Neural cell (in vitro differentiated cells): Measurements from ENCODE around the gene FIBCD1. TPM values are rescaled to one million over a fixed set of nuclear protein-coding genes. Genes with fewer than 3 reads are reported as not detected.

Source experiments
- H2AFZ ChIP-seq: fragments of 200-600, 300-800 bp; sonication (generic), shearing (Covaris generic); 2 replicates; pipeline ENCODE4 v1.6.0; 2014; ENCODE audit warnings: low read depth, mild to moderate bottlenecking, antibody characterized with exemption, low read length, moderate library complexity
- H3F3A ChIP-seq: fragments of 200-600 bp; shearing (Covaris generic); 2 replicates; pipeline ENCODE4 v1.6.1; 2016; ENCODE audit warnings: mild to moderate bottlenecking, moderate library complexity, mixed read lengths, antibody characterized with exemption, low read length; ENCODE audit not compliant: insufficient read depth, poor library complexity, severe bottlenecking
- H3K27ac ChIP-seq: fragments of 200-600, 300-800 bp; sonication (generic), shearing (Covaris generic); 2 replicates; pipeline ENCODE4 v1.5.1; 2014; ENCODE audit warnings: mild to moderate bottlenecking, low read length, moderate library complexity
- H3K27me3 ChIP-seq: fragments of 300-800, 200-600 bp; sonication (generic), shearing (Covaris generic); 2 replicates; pipeline ENCODE4 v1.6.0; 2014; ENCODE audit warnings: mild to moderate bottlenecking, low read depth, low read length, moderate library complexity; ENCODE audit not compliant: insufficient read depth
- H3K36me3 ChIP-seq: fragments of 300-800, 200-600 bp; sonication (generic), shearing (Covaris generic); 2 replicates; pipeline ENCODE4 v1.5.1; 2014; ENCODE audit warnings: mild to moderate bottlenecking, antibody characterized with exemption, low read length, moderate library complexity; ENCODE audit not compliant: insufficient read depth
- H3K4me2 ChIP-seq: fragments of 300-800, 200-600 bp; sonication (generic), shearing (Covaris generic); 2 replicates; pipeline ENCODE4 v1.6.0; 2014; ENCODE audit warnings: mild to moderate bottlenecking, low read length
- H3K4me3 ChIP-seq: fragments of 300-800, 200-600 bp; sonication (generic), shearing (Covaris generic); 2 replicates; pipeline ENCODE4 v1.5.1; 2014; ENCODE audit warnings: mild to moderate bottlenecking, low read length, moderate library complexity
- H3K79me2 ChIP-seq: fragments of 200-600 bp; shearing (Covaris generic); replicated peaks from 2 replicates; pipeline ENCODE4 v1.6.0; 2014; ENCODE audit warnings: mild to moderate bottlenecking, low read length, moderate library complexity; ENCODE audit not compliant: insufficient read depth
- H3K9ac ChIP-seq: fragments of 300-800, 200-600 bp; sonication (generic), shearing (Covaris generic); 2 replicates; pipeline ENCODE4 v1.6.1; 2016; ENCODE audit warnings: mild to moderate bottlenecking, low read length, mixed read lengths
- H3K9me2 ChIP-seq: fragments of 200-600 bp; shearing (Covaris generic); 2 replicates; pipeline ENCODE4 v1.6.1; 2016; ENCODE audit warnings: mild to moderate bottlenecking, low read length, mixed read lengths; ENCODE audit not compliant: insufficient read depth
- H3K9me3 ChIP-seq: fragments of 200-600, 300-800 bp; sonication (generic), shearing (Covaris generic); 2 replicates; pipeline ENCODE4 v1.6.1; 2016; ENCODE audit warnings: mild to moderate bottlenecking, mixed run types, low read length, moderate library complexity, mixed read lengths
- H4K20me1 ChIP-seq: fragments of 200-600 bp; shearing (Covaris generic); 2 replicates; pipeline ENCODE4 v1.6.1; 2016; ENCODE audit warnings: mild to moderate bottlenecking, mixed run types; ENCODE audit not compliant: insufficient read depth
- EP300 ChIP-seq: fragments of 450-650 bp; conservative IDR thresholded peaks from 2 replicates; pipeline ENCODE4 v1.6.1; 2014; ENCODE audit warnings: antibody characterized with exemption, mild to moderate bottlenecking, moderate library complexity; ENCODE audit not compliant: poor library complexity, severe bottlenecking
- EZH2 ChIP-seq: fragments of 200-600, 300-800 bp; shearing (Covaris generic), sonication (generic); IDR thresholded peaks from 2 replicates; pipeline ENCODE4 v1.6.1; 2014; ENCODE audit warnings: antibody characterized with exemption, low read length, borderline replicate concordance, mild to moderate bottlenecking; ENCODE audit not compliant: insufficient read depth, poor library complexity, severe bottlenecking
- MXI1 ChIP-seq: fragments of 450-650 bp; conservative IDR thresholded peaks from 2 replicates; pipeline ENCODE4 v1.6.1; 2014; ENCODE audit warnings: antibody characterized with exemption, mild to moderate bottlenecking; ENCODE audit not compliant: poor library complexity, severe bottlenecking
- POLR2AphosphoS5 ChIP-seq: IDR thresholded peaks from 2 replicates; pipeline ENCODE4 v1.6.1; 2012
- RAD21 ChIP-seq: fragments of 450-650 bp; conservative IDR thresholded peaks from 2 replicates; pipeline ENCODE4 v1.6.1; 2014; ENCODE audit warnings: antibody characterized with exemption, mild to moderate bottlenecking, moderate library complexity
- REST ChIP-seq: IDR thresholded peaks from 2 replicates; pipeline ENCODE4 v1.6.1; 2012; ENCODE audit warnings: borderline replicate concordance
- SMC3 ChIP-seq: fragments of 450-650 bp; conservative IDR thresholded peaks from 2 replicates; pipeline ENCODE4 v1.6.1; 2014; ENCODE audit warnings: antibody characterized with exemption, mild to moderate bottlenecking, moderate library complexity; ENCODE audit not compliant: poor library complexity
- TAF1 ChIP-seq: IDR thresholded peaks from 2 replicates; pipeline ENCODE4 v1.6.1; 2012; ENCODE audit warnings: low read depth
- polyA plus RNA-seq: library from polyadenylated mRNA; depleted of rRNA; stranded (reverse); fragments of >200 nt; gene quantifications from 2 replicates; pipeline ENCODE4 v1.2.3, GENCODE V29; 2014
- TF ChIP-seq, protein P1 (sequence below): fragments of 450-650 bp; IDR thresholded peaks from 2 replicates; pipeline ENCODE4 v1.5.1; 2014; ENCODE audit warnings: antibody characterized with exemption, mild to moderate bottlenecking, moderate library complexity; ENCODE audit not compliant: poor library complexity, severe bottlenecking

The FIBCD1 gene
- polyA plus RNA-seq, 1 donor from 2014 or later: 2.7 TPM

- H3K4me2 ChIP-seq: no peak overlapping the region
- H3K27ac ChIP-seq: no peak overlapping the region
- H3K9me2 ChIP-seq: no peaks in the 10 kb centered on the region
- no peak overlapping the region for H3K9ac ChIP-seq
- peaks cover under 1% of the 10 kb centered on the region for H3F3A ChIP-seq
- no peaks in the 10 kb centered on the region for H3K36me3 ChIP-seq
- TF ChIP-seq POLR2AphosphoS5: no peak
- no peak for TF ChIP-seq REST
- TF ChIP-seq EZH2: no peak
- TF ChIP-seq TAF1: no peak
- TF ChIP-seq EP300: no peak
- TF ChIP-seq MXI1: no peak
- TF ChIP-seq, protein P1, sequence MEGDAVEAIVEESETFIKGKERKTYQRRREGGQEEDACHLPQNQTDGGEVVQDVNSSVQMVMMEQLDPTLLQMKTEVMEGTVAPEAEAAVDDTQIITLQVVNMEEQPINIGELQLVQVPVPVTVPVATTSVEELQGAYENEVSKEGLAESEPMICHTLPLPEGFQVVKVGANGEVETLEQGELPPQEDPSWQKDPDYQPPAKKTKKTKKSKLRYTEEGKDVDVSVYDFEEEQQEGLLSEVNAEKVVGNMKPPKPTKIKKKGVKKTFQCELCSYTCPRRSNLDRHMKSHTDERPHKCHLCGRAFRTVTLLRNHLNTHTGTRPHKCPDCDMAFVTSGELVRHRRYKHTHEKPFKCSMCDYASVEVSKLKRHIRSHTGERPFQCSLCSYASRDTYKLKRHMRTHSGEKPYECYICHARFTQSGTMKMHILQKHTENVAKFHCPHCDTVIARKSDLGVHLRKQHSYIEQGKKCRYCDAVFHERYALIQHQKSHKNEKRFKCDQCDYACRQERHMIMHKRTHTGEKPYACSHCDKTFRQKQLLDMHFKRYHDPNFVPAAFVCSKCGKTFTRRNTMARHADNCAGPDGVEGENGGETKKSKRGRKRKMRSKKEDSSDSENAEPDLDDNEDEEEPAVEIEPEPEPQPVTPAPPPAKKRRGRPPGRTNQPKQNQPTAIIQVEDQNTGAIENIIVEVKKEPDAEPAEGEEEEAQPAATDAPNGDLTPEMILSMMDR: no peak
- no peak for TF ChIP-seq SMC3
- TF ChIP-seq RAD21: no peak
- no peak overlapping the region for H2AFZ ChIP-seq
- H3K4me3 ChIP-seq: no peak overlapping the region
- H3K79me2 ChIP-seq: no peaks in the 10 kb centered on the region
- no peaks in the 10 kb centered on the region for H3K27me3 ChIP-seq
- no peaks in the 10 kb centered on the region for H4K20me1 ChIP-seq
- no peaks in the 10 kb centered on the region for H3K9me3 ChIP-seq
Observed at GRCh38 chr9:130885484-130886375, 53.3 kb downstream of the FIBCD1 start.

GRCh38 chr9:130884542-130885483 is 54.2 kb downstream of the FIBCD1 start:
- Histone ChIP-seq H2AFZ (no peak overlapping the region), H3K4me3 (no peak overlapping the region), H3K4me2 (no peak overlapping the region), H4K20me1 (no peaks in the 10 kb centered on the region), H3K27ac (no peak overlapping the region), H3K79me2 (no peaks in the 10 kb centered on the region), H3K27me3 (no peaks in the 10 kb centered on the region), H3K36me3 (no peaks in the 10 kb centered on the region), H3K9me3 (no peaks in the 10 kb centered on the region), H3K9ac (no peak overlapping the region), H3F3A (no peaks in the 10 kb centered on the region), H3K9me2 (no peaks in the 10 kb centered on the region)
- no peak for TF ChIP-seq EP300
- TF ChIP-seq SMC3: no peak
- TF ChIP-seq POLR2AphosphoS5: no peak
- TF ChIP-seq, protein P1: no peak
- no peak for TF ChIP-seq REST
- TF ChIP-seq EZH2: no peak
- TF ChIP-seq RAD21: no peak
- TF ChIP-seq TAF1: no peak
- TF ChIP-seq MXI1: no peak
